GM04503 (cell line): ENCODE data around the gene TUBB8.
"Not testable (repeated sequence)": the region's sequence is repeated elsewhere in the genome, so short reads cannot be mapped to it uniquely, and the experiment has no call there.

ENCODE experiments used
- DNase-seq: peaks from one replicate; pipeline ENCODE4 v3.0.0-alpha.2; 2012; ENCODE audit warnings: low read depth

Gene TUBB8

DNA sequence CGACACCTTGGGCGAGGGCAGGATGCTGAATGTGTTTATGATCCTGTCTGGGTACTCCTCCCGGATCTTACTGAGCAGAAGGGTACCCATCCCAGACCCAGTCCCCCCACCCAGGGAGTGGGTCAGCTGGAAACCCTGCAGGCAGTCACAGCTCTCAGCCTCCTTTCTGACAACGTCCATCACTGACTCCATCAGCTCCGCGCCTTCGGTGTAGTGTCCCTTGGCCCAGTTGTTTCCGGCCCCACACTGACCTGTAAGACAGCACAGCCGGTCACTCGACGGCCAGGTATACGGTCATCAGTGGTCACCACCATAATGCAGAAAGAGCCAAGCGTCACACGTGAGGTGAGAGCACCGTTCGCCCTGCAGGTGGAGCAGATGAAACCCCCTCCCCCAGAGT, 1.2 kb downstream of the TUBB8 start:
- not testable (repeated sequence) for DNase-seq

DNA sequence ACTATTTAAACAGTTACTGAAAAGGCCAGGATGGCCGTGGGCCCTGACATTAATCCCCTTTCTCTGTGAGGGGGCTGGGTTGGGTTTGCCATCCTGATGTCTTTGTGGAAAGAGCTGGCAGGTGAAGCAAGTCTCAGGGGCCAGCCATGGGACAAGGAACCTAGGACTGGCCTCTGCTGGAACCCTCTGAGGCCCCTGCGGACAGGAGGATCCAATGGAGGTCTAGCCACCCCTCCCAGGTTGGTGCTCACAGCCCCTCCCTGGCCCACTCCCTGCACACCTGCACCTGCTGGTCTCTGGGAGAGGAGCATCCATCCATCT, 35.8 kb downstream of the TUBB8 start:
- not testable (repeated sequence) for DNase-seq

DNA sequence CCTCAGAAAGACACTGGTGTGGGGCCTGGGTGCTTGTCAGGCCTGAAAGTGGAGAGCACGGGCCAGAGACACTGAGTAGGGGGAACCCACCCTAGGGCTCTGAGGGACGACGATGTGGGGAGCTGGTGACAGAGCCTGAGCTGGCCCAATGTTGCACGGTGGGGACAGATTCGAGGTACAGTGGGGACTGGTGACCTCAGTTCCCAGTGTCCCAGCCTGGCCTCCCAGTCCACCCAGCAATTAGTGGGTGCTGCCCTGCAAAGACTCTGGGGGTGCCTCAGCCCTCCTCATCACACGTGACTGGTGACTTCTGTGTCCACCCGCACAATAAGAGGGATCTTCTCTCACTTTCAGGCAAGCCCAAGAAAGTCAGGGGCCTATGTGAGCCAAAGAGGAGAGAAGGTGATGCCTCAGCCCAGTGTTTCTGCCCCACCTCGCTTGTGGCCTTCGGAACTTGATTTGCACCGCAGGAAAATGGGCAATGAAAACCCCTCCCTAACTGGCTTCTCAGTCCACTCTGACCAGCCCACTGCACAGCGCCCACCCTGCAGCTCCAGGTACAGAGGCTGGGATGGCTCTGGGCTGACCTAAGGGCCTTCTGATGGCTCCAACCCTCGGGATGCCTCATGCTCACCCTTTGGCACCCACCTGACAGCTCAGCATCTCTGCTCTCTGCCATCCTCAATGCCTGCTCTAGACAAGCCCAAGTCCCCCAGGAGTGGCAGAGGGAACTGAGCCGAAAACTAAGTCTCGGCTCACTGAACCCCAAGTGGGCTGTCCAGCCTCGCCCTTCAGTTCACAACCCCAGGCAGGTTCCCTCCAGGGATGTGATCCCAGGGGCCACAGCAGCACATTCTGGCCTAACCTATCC, 36.4 kb downstream of the TUBB8 start:
- not testable (repeated sequence) for DNase-seq

DNA sequence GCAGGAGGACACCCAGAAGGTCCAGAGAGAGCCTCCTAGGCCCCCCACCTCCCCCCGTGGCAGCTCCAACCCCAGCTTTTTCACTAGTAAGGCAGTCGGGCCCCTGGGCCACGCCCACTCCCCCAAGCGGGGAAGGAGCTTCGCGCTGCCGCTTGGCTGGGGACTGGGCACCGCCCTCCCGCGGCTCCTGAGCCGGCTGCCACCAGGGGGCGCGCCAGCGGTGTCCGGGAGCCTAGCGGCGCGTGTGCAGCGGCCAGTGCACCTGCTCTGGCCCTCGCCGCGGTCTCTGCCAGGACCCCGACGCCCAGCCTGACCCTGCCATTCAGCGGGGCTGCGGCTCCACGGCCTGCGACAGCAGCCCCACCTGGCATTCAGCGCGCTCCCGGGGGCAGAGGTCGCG, 37.8 kb downstream of the TUBB8 start:
- not testable (repeated sequence) for DNase-seq

DNA sequence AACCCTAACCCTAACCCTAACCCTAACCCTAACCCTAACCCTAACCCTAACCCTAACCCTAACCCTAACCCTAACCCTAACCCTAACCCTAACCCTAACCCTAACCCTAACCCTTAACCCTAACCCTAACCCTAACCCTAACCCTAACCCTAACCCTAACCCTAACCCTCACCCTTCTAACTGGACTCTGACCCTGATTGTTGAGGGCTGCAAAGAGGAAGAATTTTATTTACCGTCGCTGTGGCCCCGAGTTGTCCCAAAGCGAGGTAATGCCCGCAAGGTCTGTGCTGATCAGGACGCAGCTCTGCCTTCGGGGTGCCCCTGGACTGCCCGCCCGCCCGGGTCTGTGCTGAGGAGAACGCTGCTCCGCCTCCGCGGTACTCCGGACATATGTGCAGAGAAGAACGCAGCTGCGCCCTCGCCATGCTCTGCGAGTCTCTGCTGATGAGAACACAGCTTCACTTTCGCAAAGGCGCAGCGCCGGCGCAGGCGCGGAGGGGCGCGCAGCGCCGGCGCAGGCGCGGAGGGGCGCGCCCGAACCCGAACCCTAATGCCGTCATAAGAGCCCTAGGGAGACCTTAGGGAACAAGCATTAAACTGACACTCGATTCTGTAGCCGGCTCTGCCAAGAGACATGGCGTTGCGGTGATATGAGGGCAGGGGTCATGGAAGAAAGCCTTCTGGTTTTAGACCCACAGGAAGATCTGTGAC, 38.7 kb downstream of the TUBB8 start:
- DNase-seq: not testable (repeated sequence)
